NCI-H460 (cell line): ENCODE results near the gene LGALS9. TPM values are rescaled to one million over a fixed set of nuclear protein-coding genes. Genes with fewer than 3 reads are reported as not detected.

Source experiments
- DNase-seq: peaks from one replicate; pipeline ENCODE4 v3.0.0-alpha.2; 2016; ENCODE audit warnings: low read depth; ENCODE audit errors: extremely low read depth
- polyA plus RNA-seq: library from polyadenylated mRNA; depleted of rRNA; stranded (reverse); fragments of >200 nt; gene quantifications from 2 replicates; pipeline ENCODE4 v1.2.3, GENCODE V29; 2014; cell fraction: nucleus; rRNA removed
- total RNA-seq: library from RNA; depleted of rRNA; stranded (reverse); fragments of >200 nt; shearing (Covaris generic); gene quantifications from 2 replicates; pipeline ENCODE4 v1.2.3, GENCODE V29; 2014; rRNA removed

LGALS9 gene
- 0.14 and 0.25 TPM in 2 replicates for total RNA-seq
- 0.49 and 0.82 TPM in 2 replicates for polyA plus RNA-seq

- no peak for DNase-seq
Observed at GRCh38 chr17:27630607-27631410, at the start of gene LGALS9. Gene LGALS9, plus strand, starts transcription at chr17:27631188. Its CDS starts 78 bp downstream, at chr17:27631266.

DNA sequence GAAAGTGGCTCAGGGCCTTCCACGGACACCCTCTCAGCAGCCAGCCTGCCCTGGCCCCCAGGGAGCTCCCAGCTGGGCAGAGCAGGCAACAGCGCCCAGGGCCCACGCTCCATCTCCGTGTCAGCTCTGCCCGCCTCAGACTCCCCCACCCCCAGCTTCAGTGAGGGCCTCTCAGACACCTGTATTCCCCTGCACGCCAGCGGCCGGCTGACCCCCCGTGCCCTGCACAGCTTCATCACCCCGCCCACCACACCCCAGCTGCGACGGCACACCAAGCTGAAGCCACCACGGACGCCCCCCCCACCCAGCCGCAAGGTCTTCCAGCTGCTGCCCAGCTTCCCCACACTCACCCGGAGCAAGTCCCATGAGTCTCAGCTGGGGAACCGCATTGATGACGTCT is 48.3 kb upstream of the LGALS9 start:
- DNase-seq = no peak

- no peak for DNase-seq
Observed at GRCh38 chr17:27585153-27585681, 45.8 kb upstream of the LGALS9 start.

DNA sequence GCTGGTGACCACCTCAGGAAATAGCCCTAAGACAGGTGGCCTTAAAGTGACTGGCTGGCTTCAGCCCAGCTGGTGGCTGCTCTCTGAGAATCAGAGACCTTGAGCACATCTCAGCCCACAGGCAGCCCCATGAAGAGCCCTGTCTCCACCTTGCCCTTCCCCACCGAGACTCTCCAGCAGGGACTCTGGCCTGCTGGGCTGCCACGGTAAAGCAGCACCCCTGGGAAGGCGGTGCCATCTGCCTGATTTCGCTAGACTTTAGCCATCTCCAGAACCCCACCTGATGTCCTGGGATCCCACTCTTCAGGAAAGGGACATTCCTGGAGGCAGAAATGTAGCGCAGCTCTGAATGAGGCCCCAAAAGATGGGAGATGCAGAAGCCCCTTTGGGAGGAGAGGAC is 45.2 kb upstream of the LGALS9 start:
- DNase-seq = no peak

DNA sequence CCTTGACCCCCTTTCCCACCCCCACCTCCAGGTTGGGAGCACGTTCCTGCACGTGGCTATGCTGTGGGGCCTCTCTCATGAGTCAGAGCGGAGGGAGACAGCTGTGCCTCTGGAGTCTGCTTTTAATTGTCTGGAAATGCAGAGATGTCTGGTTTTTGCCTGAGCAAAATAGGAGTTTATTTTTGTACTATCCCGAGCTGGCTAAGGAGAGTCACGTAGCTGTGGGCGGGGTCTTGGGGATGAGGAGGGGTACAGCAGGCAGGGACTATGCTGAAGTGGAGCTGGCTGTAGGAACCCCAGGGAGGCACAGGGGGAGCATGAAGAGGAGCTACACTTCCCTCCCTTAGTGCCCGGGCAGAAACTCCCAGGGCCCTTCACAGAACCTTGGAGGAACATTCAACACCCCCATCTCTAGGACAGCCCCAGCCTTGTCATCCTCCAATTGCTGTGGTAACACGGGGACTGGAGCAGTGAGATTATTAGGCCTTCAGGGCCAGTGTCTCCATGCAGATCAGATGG is 44.7 kb upstream of the LGALS9 start:
- no peak for DNase-seq

DNA sequence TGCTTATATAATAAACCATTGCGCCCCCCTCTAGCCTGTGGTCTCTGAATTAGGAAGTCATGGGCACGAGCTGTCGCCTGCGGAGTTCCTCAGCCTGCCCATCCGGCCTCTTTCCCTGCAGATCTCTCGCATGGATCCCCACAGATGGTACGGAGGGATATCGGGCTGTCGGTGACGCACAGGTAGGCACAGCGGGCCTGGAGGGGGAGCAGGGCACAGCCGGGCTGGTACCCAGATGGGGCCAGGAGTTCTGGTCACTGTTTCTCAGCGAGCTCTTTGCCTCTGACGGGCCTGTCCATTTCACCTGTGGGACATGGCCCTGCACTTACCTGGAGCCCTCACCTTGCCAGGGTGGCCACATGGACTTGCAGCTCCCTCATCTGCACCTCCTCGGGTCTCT is 42.6 kb upstream of the LGALS9 start:
- no peak for DNase-seq

DNA sequence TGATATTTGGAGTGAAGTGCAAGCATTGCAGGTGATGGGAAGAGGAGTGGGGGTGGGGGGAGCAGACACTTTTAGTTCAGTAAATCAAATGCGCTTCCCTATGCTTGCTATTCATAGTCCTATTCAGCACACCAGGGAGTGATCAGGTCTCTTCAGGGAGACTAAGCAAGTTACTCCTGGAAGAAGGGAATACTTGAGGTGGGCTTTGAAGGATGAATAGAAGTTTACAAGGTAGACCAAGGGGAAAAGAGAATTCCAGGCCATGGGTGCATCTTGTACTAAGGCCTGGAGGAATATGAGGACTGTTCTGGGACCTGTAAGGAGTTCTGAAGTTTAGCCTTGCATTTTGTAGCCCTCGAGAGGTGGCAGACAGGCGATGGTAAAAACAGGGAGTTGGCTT is 40.1 kb upstream of the LGALS9 start:
- DNase-seq = no peak

DNA sequence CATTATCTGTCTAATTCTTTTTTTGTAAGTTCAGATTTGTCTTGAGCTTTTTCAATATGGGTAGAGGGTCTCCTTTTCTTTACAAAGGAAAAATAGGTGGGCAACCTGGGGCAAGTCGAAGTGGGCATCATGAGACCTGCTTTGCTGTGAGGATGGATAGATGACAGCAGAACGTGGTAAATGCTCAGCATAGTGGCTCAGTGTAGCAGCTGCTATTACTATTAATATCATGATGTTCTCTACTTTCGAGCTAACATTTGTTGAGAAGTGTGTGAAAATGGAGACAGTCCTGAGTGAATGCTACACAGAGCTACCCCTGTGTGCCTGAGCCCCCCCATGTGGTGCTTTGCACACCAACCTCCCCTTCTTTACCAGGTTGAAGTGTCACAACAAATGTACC is 39.0 kb upstream of the LGALS9 start:
- DNase-seq = no peak

GRCh38 chr17:27593232-27593856 is 37.6 kb upstream of the LGALS9 start:
- DNase-seq = no peak

DNA sequence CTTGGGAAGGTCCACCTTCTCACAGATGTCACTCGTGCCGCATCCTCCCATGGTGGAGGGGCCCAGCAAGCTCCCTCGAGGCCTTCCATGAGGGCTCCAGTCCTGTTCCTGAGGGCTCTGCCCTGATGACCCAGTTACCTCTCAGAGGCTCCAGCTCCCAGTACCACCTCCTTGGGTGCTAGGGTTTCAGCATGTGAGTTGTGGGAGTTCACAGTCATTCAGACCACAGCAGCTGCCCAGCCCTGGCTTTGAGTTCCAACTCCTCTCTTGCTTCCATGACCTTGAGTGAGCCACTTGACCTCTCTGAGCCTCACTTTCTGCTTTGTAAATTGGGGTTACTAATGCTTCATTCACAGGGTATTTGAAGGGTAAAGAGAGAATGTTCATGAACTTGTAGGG is 37.1 kb upstream of the LGALS9 start:
- no peak for DNase-seq

- no peak for DNase-seq
Observed at GRCh38 chr17:27595208-27595607, 35.8 kb upstream of the LGALS9 start.

- no peak for DNase-seq
Observed at GRCh38 chr17:27596096-27596495, 34.9 kb upstream of the LGALS9 start.

DNA sequence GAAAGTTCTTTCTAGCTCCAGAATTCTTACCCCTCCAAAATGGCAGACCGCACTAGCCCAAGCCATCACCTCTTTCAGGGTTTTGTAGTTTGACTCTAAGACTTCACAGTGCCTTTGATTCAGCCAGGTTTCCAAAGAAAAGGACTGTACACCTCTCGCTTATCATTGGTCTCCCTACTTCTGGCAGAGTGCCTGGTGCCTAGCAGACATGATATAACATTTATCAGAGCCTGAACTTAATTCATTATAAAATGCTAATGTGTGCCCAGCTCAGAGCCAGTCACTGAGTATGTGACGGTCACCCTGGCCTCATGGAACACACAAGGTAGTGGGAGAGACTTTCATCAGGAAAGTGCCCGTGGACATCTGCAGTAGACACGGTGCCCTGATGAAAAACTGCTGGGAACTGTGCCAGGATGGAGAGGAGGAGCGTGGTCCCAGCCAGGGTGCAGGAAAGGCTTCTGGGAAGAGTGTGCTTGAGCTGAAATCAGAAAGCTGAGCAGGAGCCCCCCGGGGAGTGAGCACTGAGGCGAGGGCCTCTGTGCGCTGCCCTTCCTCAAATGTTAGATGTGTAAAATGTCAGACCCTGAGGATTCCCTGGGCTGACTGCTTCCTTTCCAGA is 34.3 kb upstream of the LGALS9 start:
- no peak for DNase-seq

GRCh38 chr17:27597188-27597580 is 33.8 kb upstream of the LGALS9 start:
- no peak for DNase-seq

- DNase-seq = no peak
Observed at GRCh38 chr17:27597783-27598320, 33.1 kb upstream of the LGALS9 start.

DNA sequence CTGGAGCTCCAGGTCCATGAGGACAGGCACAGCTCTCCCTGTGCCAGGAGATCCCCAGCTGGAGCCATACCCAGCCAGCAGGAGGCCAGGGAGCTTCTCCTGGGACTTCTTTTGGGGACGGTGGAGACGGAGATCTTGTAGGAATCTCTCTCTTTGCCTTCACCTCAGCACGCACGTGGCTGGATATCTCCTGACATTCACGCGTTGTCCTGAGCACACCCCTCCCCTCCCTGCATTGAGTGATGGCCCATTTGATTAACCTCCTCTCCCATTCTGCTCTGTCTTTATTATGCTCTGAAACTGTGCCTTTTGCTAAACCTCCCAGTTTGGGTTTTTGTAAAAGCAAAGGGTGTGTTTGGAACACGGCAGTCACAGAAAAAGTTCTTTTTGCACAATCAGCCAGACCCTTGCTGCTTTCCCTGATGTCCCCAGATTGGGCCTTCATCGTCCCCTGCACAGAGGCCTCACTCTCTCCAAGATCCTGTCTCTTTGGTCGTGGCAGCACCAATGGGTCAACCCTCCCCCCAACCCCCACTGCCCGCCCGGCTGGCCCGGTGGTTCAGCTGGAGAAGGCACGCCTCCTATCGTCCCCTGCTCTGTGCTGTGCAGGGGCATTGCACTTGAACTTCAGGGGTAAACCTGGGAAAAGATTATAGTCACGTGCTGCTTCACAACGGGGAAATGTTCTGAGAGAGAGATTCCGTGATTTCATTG is 32.5 kb upstream of the LGALS9 start:
- DNase-seq = no peak

DNA sequence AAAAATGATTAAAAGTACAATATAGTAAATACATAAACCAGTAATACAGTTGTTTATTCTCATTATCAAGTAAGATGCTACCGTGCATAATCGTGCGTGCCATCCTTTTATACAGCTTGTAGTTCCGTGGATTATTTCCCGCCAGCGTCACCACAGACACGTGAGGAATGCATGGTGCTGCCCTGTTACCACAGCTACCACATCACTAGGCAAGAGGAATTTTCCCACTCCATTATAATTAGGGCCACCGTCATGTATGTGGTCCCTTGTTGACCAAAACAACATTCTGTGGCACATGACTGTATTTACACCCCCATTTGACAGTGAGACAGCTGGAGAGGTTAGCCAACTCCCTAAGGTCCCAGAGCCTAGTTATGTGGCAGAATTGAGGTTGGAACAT is 30.5 kb upstream of the LGALS9 start:
- no peak for DNase-seq

DNA sequence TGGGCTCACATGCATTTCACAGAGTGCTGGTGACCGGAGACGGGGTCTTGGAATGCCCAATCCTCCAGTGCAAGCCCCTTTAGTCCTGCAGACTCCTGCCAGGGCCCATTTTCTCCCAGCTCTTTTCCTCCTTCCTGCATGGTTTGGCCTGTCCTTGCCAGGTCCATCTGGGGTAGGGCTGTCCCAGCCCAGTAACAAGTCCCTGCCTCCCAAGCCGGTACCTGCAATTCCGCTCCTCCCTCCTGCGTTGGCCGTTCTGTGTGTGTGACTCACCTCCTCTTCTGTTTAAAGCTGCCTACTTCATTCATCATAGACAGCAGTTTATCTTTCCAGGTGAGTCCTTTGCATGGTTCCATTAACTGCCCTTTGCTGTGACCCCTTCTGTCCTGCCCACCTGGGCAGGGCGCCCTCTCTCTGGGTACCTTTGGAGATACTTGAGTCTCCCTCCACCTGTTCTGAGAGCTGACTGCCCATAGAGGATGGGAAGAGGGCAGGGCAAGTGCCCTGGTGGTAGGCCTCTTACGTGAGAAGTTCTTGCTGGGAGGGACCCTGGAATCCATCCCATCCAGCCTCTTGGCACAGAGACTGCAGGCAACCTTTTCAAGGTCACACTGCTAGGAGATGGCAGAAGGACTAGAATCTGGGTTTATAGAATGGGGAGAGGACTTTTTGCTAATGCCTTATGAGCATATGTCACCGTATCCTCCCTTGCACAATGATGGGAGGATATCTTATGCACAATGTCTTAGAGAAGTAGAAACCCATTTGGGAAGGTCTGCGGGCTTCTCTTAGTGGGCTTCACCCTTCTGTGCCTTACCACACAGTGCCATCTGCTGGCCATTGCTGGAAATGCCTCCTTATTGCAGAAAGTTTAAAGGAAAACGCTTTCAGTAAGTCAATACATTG is 29.7 kb upstream of the LGALS9 start:
- peak; percentile 76 for DNase-seq

DNA sequence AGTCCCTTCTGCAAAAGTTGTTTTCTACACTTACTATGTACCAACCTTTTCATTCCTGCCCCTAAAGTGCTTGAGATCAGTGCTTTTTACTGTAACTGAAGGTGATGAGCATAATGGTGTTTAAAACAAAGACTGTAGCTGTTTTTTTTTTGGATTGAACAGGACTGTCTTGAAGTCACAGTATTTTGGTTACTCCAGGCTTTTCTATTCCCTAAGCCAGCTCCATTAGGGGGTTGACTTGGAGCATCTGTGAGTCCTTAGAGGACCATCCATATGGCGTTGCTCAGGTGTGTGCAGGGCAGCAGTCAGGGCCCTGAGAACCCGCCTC is 29.0 kb upstream of the LGALS9 start:
- DNase-seq = no peak
